Loucy (cell line): ENCODE data around the gene SPATS2.
A peak's percentile ranks its signal among the peaks of the same experiment; 100 is the strongest.

ENCODE experiments used
- H2AFZ ChIP-seq: fragments of 200-600 bp; sonication (generic); 2 replicates; pipeline ENCODE4 v1.6.0; 2016; ENCODE audit warnings: antibody characterized with exemption, mild to moderate bottlenecking, low read length, moderate library complexity
- H3F3A ChIP-seq: fragments of 200-600 bp; 2 replicates; pipeline ENCODE4 v1.6.0; 2016; ENCODE audit warnings: antibody characterized with exemption, low read depth, mild to moderate bottlenecking
- H3K27me3 ChIP-seq: fragments of 200-600 bp; sonication (generic); 2 replicates; pipeline ENCODE4 v1.6.1; 2014; ENCODE audit warnings: low read length, mild to moderate bottlenecking; ENCODE audit not compliant: insufficient read depth, poor library complexity, severe bottlenecking
- H3K36me3 ChIP-seq: fragments of 200-600 bp; sonication (generic); 2 replicates; pipeline ENCODE4 v1.6.1; 2016; ENCODE audit warnings: low read length; ENCODE audit not compliant: insufficient read depth
- H3K4me1 ChIP-seq: fragments of 200-600 bp; sonication (generic); 2 replicates; pipeline ENCODE4 v1.5.1; 2014; ENCODE audit warnings: low read length, mild to moderate bottlenecking; ENCODE audit not compliant: insufficient read depth, poor library complexity, severe bottlenecking
- H3K4me2 ChIP-seq: fragments of 200-600 bp; sonication (generic); 2 replicates; pipeline ENCODE4 v1.6.0; 2014; ENCODE audit warnings: antibody characterized with exemption, low read length, low read depth, mild to moderate bottlenecking; ENCODE audit not compliant: poor library complexity, severe bottlenecking
- H3K4me3 ChIP-seq: fragments of 200-600 bp; sonication (generic); 2 replicates; pipeline ENCODE4 v1.5.1; 2014; ENCODE audit warnings: low read length, mild to moderate bottlenecking, mixed read lengths; ENCODE audit not compliant: poor library complexity, severe bottlenecking
- H3K79me2 ChIP-seq: fragments of 200-600 bp; sonication (generic); 2 replicates; pipeline ENCODE4 v1.6.1; 2014; ENCODE audit warnings: low read length; ENCODE audit not compliant: insufficient read depth
- H3K9ac ChIP-seq: fragments of 200-600 bp; sonication (generic); 2 replicates; pipeline ENCODE4 v1.6.0; 2014; ENCODE audit warnings: mild to moderate bottlenecking, low read depth, low read length, moderate library complexity; ENCODE audit not compliant: poor library complexity, severe bottlenecking
- H3K9me2 ChIP-seq: fragments of 200-600 bp; sonication (generic); replicated peaks from 2 replicates; pipeline ENCODE4 v1.6.1; 2016; ENCODE audit warnings: low read depth, low read length, mixed read lengths
- H3K9me3 ChIP-seq: fragments of 200-600 bp; sonication (generic); 2 replicates; pipeline ENCODE4 v1.6.1; 2014; ENCODE audit warnings: mild to moderate bottlenecking, antibody characterized with exemption, low read length, low read depth; ENCODE audit not compliant: insufficient read depth
- H4K20me1 ChIP-seq: fragments of 200-600 bp; sonication (generic); 2 replicates; pipeline ENCODE4 v1.6.0; 2014; ENCODE audit warnings: antibody characterized with exemption, low read length, mild to moderate bottlenecking; ENCODE audit not compliant: insufficient read depth, poor library complexity, severe bottlenecking
- CTCF ChIP-seq: fragments of 200-600 bp; sonication (generic); conservative IDR thresholded peaks from 2 replicates; pipeline ENCODE4 v1.5.1; 2014; ENCODE audit warnings: mild to moderate bottlenecking, antibody characterized with exemption, low read length
- EZH2phosphoT487 ChIP-seq: fragments of 200-600 bp; IDR thresholded peaks from 2 replicates; pipeline ENCODE4 v1.6.1; 2018; ENCODE audit warnings: antibody characterized with exemption, mild to moderate bottlenecking, moderate library complexity, borderline replicate concordance

Gene SPATS2

GRCh38 chr12:49567611-49568441, 200.6 kb downstream of the SPATS2 start, which contains the start of gene MCRS1:
Gene MCRS1, minus strand, starts transcription at chr12:49568142. Its CDS starts 1,411 bp downstream, at chr12:49566731.
- Histone ChIP-seq H4K20me1 (peaks cover 24% of the 10 kb centered on the region), H3K4me1 (peaks cover 55% of the 10 kb centered on the region), H3K9me3 (no peaks in the 10 kb centered on the region), H2AFZ (peak within 1 kb of the TSS; percentile 100), H3K4me2 (peak within 1 kb of the TSS; percentile 100), H3K9ac (peak within 1 kb of the TSS; percentile 97), H3K27me3 (no peaks in the 10 kb centered on the region), H3K4me3 (peak within 1 kb of the TSS; percentile 100), H3K36me3 (peaks cover 10% of the 10 kb centered on the region; the same call in 1 of the 2 replicates), H3F3A (no peaks in the 10 kb centered on the region), H3K79me2 (peaks cover 59% of the 10 kb centered on the region), H3K9me2 (no peaks in the 10 kb centered on the region)
- TF ChIP-seq CTCF (no peak), EZH2phosphoT487 (no peak)

- H3K79me2 ChIP-seq = peaks cover 59% of the 10 kb centered on the region
- H3K36me3 ChIP-seq = peaks cover 2% of the 10 kb centered on the region; the same call in 1 of the 2 replicates
- H3K4me1 ChIP-seq = peaks cover 55% of the 10 kb centered on the region
- peak overlapping the region; percentile 97 for H3K9ac ChIP-seq
- peak overlapping the region; percentile 93 for H3K4me2 ChIP-seq
- no peaks in the 10 kb centered on the region for H3K9me2 ChIP-seq
- H2AFZ ChIP-seq = peak overlapping the region; percentile 100
- 0 out of 2 replicates have a peak, but pooled peaks have one; percentile 9 for TF ChIP-seq CTCF
- no peak for TF ChIP-seq EZH2phosphoT487
- H4K20me1 ChIP-seq = peaks cover 24% of the 10 kb centered on the region
- no peaks in the 10 kb centered on the region for H3K27me3 ChIP-seq
- H3K9me3 ChIP-seq = no peaks in the 10 kb centered on the region
- H3F3A ChIP-seq = no peaks in the 10 kb centered on the region
- H3K4me3 ChIP-seq = peak overlapping the region; percentile 100
These were observed 201.3 kb downstream of the SPATS2 start for GRCh38 chr12:49568442-49569162.
